HG02870 (cell line): ENCODE measurements around the gene FPGT.
"Not testable (repeated sequence)": the region's sequence is repeated elsewhere in the genome, so short reads cannot be mapped to it uniquely, and the experiment has no call there.

Experiments used
- ATAC-seq: cut with Tn5 transposase; IDR thresholded peaks from one replicate; pipeline ENCODE4 v1.9.1; 2021; ENCODE audit warnings: mild to moderate bottlenecking, moderate library complexity; ENCODE audit not compliant: unreplicated experiment

FPGT gene

GRCh38 chr1:74253243-74253824, 55.3 kb downstream of the FPGT start:
- not testable (repeated sequence) for ATAC-seq
